GM18858 (cell line): Measurements from ENCODE around the gene RPS14.
A peak's percentile ranks its signal among the peaks of the same experiment; 100 is the strongest.
"Not testable (repeated sequence)": the region's sequence is repeated elsewhere in the genome, so short reads cannot be mapped to it uniquely, and the experiment has no call there.

Experiments used
- ATAC-seq: cut with Tn5 transposase; IDR thresholded peaks from one replicate; pipeline ENCODE4 v1.9.1; 2021; ENCODE audit not compliant: unreplicated experiment

The RPS14 gene

DNA sequence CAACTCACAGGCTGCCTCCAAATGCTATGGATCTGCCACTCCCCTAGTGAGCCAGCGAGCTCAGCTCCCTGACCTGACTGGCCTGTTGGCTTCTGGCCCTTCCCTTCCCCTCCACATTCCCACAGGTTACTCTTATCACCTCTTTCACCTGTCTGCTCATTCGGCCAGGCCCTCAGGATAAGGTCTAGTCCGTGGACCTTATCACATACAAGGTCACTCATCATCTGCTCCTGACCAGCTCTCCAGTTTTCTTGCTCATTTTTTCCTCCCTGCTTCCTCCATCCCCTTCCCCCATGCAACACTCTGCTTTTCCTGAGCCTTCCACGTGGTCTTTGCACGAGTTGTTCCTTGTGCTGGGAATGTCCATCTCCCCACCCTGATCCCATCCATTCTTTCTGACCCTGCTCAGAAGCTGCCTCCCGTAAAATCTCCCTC, 32.5 kb upstream of the RPS14 start:
- ATAC-seq: no peak

DNA sequence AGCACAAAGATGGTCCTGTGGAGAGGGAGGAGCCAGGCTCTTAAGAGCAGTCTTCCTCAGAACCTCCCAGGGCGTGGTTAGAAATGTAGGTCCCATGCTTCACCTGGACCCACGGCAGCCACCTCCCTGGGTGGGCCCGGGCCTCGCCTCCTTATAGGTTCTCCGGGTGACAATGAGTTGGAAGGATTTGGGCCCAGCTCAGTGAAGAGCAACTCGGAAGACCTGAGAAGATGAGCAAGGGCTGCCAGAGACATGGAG, 32.1 kb upstream of the RPS14 start:
- no peak for ATAC-seq

DNA sequence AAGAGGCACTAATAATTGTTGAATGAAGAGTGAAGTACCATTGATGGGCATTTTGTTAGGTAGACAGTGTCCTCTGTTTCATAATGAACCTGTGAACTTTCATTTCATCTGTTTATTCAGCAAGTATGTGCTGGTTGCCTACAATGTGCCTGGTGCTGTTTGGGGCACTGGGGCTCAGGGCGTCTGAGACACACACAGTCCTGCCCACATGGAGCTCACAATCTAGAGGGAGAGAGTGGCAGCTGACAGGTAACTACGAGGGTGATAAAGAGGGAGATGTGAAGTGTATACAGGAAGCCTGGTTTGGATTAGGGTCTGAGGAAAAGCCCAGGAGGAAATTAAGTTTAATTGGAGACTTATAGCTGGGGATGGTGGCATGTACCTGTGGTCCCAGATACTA, 29.9 kb upstream of the RPS14 start:
- ATAC-seq: no peak

DNA sequence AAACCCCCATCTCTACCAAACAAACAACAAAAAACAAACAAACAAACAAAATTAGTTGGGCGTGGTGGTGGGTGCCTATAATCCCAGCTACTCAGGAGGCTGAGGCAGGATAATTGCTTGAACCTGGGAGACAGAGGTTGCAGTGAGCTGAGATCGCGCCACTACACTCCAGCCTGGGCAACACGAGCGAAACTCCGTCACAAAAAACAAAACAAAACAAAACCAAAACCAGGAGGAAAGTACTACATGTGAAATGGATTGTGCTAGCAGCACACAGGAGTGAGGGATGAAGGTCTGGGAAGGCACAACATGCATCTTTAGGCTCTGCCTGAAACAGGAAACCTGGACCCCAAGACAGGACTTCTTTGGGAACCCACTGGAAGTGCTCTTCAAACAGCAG, 27.0 kb upstream of the RPS14 start:
- not testable (repeated sequence) for ATAC-seq

DNA sequence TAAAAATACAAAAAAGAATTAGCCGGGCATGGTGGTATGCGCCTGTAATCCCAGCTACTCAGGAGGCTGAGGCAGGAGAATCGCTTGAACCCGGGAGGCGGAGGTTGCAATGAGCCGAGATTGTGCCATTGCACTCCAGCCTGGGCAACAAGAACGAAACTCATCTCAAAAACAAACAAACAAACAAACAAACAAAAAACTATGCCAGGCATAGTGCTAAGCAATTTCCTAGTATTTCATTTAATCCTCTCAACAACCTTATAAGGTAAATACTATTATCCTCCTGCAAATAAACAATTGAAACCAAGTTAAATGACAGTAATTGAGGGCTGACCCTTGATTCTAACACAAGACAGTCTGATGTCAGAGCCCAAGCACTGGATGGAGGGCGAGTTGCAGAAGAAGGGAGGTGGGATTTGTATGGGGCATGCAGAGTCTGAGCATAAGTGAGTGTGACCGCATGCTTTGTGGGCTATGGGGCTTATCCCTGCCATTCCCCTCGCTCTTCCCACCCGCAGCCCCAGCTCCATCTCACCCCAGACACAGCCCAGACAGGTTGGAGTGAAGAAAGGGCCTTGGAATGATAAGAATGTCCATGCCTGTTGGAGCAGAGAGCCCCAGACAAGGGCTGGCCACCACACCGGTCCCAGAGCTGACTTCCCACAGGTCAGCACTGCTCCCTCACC, 24.3 kb upstream of the RPS14 start:
- no peak for ATAC-seq

DNA sequence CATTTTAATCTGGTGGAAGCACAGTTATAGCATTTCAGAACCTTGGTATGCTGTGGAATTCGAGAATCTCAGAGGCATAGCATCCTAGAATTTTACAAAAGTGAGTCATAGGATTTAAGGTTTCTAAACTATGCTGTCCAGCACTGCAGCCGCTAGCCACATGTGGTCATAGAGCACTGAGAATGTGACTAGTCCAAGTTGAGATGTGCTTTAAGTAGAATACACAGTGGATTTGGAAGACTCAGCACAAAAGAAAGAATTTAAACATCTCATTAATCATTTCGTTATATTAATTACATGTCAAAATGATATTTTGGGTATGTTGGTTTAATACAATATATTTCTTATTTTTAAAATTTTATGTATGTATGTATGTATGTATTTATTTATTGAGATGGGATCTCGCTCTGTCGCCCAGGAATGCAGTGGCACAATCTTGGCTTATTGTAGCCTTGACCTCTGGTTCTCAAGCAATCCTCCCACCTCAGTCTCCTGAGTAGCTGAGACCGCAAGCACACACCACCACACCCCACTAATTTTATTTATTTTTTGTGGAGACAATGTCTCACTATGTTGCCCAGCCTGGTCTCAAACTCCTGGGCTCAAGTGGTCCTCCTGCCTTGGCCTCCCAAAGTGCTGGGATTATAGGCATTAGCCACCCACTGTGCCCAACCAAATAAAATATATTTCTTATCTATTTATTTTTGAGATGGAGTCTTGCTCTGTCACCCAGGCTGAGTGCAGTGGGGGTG, 20.4 kb upstream of the RPS14 start:
- no peak for ATAC-seq

DNA sequence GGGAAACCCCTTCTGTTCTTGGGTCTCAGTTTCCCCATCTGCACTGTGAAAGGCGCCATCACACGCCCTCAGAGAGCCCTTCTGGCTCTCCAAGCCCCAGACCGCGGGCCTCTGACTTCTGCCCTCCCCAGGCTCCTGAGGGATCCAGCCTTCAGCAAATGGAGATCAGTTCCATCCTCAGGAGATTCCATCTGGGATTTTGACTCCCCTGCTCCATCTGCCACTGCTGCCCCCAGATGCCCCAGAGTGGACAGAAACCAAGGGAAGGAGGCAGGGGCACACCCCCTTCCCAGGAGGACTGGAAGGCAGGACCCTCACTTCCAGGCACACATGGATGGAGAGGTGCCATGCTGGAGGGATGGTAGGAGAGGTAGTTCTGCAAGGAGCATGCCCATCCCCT, 18.7 kb upstream of the RPS14 start:
- no peak for ATAC-seq

DNA sequence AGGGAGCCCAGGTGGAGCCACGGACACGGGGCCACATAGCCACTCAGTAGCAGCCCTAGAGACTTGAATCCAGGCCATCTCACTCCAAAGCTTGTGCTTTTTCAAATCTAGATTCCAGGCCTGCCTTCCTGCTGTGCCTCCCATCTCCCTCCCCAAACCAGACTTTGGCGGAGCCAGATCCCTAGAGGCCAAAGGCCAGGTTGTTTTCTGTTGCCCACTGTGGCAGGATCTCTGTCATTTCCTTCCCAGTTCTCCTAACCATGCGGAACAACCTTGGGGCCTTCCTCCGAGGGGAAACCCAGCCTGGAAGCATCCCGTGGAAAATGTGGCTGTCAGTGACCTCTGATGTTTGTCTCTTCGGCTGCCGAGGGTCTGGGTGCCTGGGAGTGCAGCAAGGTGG, 16.4 kb upstream of the RPS14 start:
- no peak for ATAC-seq

DNA sequence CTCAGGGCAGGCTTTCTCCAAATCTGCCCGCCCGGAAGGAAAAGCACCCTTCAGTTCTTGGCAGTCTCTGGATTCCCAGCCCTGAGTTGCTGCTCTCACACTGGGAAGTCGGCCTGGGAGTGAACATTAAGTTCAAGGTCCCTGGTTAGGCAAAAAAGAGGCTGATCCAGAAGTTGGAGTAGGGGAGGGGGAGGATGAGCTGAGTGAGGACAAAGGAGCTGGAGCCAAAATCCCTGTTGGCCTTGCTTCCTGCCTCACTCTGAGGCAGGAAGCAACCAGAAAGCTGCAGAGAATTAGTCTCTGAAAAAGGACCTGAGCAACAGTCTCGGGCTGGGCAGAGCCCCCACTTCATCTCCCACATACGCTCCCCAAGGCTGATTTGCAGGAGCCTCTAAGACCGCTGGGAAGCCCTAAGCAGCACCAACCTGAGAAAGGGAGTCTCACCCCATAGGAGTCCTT, 15.0 kb upstream of the RPS14 start:
- ATAC-seq: no peak

DNA sequence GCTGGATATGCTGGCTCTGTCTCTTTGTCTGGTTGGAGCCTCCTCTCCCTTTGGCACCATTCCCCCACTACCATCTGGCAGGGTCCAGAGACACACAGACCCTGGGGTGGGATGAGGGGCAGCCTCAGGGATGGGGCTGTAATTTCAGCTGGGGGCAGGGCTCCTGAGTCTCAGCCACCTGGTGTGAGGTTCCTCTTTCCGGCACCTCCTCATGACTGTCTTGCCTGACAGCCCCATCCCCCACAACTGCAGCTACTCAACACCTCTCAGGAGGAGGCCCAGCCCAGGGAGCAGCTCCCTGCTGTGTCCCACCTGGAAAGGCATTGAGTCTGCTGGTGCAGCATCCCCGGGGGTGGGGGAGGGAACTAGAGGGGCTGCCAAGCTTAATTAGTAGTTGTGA, 11.7 kb upstream of the RPS14 start:
- ATAC-seq: peak; percentile 71

DNA sequence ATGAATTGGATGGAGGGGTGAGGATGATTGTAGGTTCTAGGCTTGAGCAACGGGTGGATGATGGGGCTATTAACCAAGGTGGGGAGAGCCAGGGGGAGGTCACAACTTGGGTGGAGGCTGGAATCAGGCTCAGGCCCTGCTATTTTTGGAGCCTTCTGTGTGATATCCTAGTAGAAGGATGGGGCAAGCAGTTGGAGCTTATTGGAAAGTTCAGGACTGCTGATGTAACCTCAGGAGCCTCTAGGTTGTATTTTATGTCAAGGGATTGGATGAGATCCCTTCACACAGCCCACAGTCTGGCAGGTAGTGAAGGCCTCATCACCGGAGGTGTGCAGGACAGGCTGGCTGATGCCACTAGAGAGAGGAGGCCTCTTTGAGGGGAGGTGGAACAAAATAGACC, 11.2 kb upstream of the RPS14 start:
- ATAC-seq: no peak

DNA sequence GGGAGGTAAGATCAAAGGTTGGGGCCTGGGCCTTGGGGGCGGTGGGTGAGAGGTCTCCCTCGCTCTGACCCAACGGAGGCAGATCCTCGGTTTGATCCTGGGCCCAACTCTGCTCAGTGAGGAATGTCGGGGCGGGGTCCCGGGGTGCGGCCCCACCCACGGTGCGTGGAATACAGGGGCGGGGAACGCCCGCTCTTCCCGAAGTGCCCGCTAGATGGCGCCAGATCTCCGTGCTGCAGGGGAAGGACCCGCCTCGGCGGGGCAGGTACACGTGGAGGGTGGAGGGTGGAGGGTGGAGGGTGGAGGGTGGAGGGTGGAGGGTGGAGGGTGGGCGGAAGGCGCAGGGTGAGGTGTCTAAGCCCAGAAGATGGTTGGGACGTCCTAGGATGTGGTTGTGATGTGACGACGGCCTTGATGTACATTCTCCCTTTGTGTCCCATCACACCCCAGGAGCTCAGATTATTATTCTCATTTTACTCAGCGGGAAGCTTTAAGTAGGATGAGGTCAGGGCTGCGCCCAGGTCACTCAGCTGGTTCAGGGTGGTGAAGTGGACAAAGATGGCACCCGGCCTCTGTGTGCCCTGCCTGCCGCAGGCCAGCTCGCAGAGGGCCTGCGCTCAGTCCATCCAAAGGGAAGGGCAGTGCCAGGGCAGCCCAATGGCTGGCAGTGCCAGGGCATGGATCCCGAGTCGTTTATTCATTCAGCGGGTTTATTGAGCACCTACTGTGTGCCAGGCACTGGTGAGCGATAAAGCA, 9.4 kb upstream of the RPS14 start:
- ATAC-seq: peak; percentile 43

DNA sequence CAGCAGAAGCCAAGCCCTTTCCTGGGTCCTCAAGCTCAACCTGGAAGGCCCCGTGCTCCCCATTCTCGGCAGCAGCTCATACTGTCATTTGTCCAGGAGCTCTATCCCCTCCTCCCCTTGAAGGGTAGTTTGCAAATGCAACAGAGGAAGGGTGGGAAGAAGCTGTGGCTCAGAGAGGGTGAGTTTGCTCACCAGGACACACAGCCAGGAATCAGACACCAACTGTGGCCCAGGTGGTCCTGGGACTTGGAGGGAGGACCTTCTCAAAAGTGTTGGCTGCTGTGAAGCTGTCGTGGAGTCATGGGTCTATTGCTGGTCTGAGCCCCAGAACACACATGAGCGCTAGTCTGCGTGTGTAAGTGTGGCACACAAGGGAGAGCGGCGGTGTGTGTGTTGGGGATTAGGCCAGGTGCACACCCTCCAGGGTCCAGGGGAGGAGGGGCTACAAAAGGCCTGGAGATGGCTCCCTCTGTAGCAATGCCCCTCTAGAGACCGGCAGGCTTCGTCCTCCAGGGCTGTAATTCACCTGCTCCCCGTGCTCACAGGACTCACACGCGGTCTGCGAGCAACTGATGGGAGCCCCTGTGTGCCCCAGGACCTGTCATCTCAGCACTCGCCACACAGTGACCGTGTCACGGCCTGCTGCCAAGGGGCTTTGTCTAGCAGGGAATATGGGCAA, 8.2 kb upstream of the RPS14 start:
- ATAC-seq: no peak

DNA sequence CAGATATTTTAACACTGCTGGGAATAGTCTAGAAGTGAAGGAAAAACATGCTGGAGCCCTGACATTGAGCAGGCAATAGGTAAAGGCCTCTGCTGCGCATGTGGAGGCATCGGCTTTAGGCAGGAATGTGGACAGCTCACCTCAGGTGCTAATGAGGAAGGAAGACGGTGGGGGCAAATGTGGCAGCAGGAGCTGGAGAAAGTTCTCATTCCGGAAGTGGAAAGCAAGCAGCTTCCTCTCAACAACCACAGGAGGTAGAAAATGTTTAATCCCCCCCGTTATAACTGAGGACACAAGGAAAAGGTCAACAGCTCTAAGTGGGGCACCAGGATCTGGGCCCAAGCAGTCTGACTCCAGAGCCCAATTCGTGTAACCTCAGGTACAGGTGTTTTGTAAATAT, 7.6 kb upstream of the RPS14 start:
- ATAC-seq: no peak

DNA sequence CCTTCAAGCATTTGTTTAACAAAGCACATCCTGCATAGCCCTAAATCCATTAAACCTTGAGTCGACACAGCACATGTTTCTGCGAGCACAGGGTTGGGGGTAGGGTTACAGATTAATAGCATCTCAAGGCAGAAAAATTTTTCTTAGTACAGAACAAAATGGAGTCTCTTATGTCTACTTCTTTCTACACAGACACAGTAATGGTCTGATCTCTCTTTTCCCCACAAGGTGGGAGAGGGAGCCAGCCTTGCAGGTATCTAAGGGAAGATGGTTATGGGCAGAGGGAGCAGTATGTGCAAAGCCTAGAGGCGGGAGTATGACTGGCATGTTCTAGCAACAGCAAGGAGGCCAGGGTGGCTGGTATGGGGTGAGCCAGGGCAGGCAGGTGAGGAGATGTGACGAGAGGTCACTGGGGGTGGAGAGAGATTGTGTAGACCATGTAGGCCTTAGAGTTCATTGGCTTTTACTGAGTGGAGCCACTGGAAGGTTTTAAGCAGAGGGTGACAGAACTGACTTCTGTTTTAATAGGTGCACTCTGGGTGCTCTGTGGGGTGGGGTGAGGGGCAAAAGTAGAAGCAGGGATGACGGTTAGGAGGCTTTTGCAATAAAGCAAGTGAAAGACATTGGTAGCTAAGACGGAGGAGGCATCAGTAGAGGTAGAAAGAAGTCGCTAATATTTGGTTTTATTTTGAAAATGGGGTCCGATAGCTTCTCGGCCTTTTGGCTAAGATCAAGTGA, 5.1 kb upstream of the RPS14 start:
- ATAC-seq: no peak

DNA sequence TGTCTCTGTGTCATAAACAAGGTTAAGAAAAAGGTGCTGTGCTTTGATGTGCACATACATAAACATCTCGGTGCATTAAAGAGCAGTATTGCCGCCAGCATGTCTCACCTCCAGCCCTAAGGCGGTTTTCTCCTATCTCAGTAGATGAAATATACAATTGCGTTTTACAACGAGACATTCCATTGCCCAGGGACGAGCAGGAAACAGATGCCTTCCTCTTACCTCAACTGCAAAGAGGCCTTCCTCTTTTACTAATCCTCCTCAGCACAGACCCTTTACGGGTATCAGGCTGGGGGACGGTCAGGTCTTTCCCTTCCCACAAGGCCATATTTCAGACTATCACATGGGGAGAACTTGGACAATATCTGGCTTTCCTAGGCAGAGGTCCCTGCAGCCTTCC, 4.5 kb upstream of the RPS14 start:
- not testable (repeated sequence) for ATAC-seq

DNA sequence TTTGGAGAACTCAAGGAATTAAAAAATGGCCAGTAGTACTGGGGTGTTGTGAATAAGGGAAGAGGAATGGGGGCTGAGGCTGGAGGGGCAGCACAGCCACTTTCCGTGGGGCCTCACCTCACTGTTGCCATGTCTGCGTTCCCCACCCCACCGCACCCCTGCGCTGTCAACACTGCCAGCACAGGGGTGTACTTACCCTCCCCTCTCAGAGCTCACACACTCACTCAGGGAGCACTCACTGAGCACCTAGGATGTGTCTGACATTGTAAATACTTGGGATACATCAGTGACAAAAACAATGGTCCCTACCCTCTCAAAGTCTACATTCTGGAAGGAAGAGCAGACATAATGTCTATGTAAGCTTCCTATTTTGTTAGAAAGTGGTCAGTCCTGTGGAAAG, 3.4 kb upstream of the RPS14 start:
- ATAC-seq: no peak

DNA sequence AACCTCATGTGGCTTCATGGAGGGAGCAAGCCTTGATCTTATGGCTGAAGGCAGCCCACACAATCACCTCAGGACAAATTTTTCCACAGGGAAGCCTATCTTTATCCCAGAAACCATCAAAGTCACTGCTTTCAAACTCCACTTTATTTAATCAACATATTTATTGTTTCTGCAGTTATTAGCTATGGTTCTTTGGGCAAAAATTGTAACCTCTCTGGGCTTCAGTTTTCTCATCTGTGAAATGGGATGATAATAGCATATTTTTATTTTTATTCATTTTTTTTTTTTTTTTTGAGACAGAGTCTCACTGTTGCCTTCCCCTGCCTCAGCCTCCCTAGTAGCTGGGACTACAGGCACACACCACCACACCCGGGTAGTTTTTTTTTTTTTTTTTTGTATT, 2.1 kb upstream of the RPS14 start:
- ATAC-seq: no peak

DNA sequence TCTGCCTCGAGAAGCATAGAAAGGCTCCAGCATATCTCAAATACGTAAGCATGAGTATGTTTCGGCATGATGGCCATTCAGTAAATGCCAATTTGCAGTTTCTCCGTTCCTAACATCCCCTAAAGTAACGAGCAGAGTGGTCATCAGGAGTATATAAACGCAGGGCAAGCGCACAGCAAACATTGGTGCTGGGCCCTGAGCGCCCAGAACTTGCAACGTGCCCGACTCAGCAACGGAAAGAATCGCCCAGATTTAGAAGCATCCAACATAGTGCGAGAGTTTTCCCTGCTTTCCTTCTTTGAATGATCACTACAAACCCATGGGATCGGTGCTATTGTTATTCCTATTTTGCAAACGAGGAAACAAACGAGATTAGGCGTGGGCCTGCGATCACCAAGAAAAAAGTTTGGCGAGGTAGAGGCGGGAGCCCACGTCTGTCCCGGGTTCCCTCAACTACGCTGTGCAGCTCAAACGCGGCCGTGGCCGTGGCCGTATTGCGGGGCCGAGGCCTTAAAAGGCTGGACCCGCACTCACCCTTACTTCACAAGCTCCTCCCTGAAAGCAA, 505 bp downstream of the RPS14 start:
- ATAC-seq: peak; percentile 12

DNA sequence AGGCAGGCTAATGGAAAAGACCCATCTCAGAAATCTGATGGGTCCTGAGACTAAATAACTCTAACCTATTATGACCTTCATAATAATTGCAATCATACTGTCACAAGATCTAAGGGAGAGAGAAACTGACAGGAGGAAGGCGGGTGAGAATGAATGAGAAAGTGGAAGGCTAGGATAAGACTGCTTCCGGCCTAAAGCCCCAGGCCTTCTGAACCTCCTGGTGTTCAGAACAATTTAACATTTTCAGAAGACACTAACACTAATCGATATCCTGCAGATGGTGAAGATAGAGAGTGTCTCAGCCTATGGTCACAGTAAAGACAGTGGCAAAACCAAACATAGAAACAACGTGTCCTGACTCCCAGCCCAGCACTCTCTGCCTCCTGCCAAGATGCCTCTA, 1.2 kb downstream of the RPS14 start:
- ATAC-seq: no peak

DNA sequence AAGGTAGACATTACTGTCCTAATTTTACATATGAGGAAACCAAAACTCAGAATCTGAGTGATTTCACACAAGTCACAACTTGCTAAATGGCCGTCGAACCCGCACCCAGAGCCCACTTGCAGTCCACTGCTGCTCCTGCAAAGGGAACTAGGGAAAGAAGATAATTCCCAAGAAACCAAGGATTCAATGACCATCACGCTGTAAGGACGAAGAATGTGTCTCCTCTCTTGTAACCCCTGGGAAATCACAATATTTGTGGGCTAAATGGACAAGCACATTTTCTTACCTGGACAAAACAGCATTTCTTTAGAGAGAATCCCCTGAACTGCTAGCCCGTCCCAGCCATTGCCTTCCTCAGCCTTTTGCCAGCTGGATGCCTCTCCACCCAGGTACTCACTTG, 2.4 kb downstream of the RPS14 start:
- ATAC-seq: no peak
